Astrocyte (in vitro differentiated cells and primary cell): ENCODE results near the gene RALGPS1. TPM values are rescaled to one million over a fixed set of nuclear protein-coding genes. Genes with fewer than 3 reads are reported as not detected.

Source experiments
- DNase-seq: peaks from one replicate; pipeline ENCODE4 v3.0.0-alpha.2; 2010; ENCODE audit warnings: low read depth
- FAIRE-seq: peaks from 2 replicates; lab custom pipeline; 2011; peaks lifted over from hg19 to GRCh38; lab: Jason Lieb, UNC
- H2AFZ ChIP-seq: 2 replicates; pipeline ENCODE4 v1.6.0; 2012; ENCODE audit warnings: low read depth, low read length, inconsistent platforms
- H3K27ac ChIP-seq: 2 replicates; pipeline ENCODE4 v1.5.1; 2011; ENCODE audit warnings: low read depth, low read length, inconsistent platforms
- H3K27me3 ChIP-seq: 2 replicates; pipeline ENCODE4 v1.6.0; 2011; ENCODE audit warnings: low read length, inconsistent platforms; ENCODE audit not compliant: insufficient read depth
- H3K36me3 ChIP-seq: 2 replicates; pipeline ENCODE4 v1.5.1; 2011; ENCODE audit warnings: low read length, inconsistent platforms; ENCODE audit not compliant: insufficient read depth
- H3K4me1 ChIP-seq: 2 replicates; pipeline ENCODE4 v1.5.1; 2011; ENCODE audit warnings: low read length, inconsistent platforms; ENCODE audit not compliant: insufficient read depth
- H3K4me2 ChIP-seq: 2 replicates; pipeline ENCODE4 v1.6.0; 2012; ENCODE audit warnings: low read length, inconsistent platforms
- H3K4me3 ChIP-seq: 2 replicates; pipeline ENCODE4 v1.5.1; 2011; ENCODE audit warnings: low read depth, mild to moderate bottlenecking, low read length, inconsistent platforms; ENCODE audit not compliant: insufficient read depth
- H3K79me2 ChIP-seq: 2 replicates; pipeline ENCODE4 v1.6.0; 2012; ENCODE audit warnings: mild to moderate bottlenecking, low read length, inconsistent platforms; ENCODE audit not compliant: insufficient read depth
- H3K9ac ChIP-seq: 2 replicates; pipeline ENCODE4 v1.6.0; 2012; ENCODE audit warnings: mild to moderate bottlenecking, low read length, inconsistent platforms
- H3K9me3 ChIP-seq: 2 replicates; pipeline ENCODE4 v1.5.1; 2012; ENCODE audit warnings: low read depth, mild to moderate bottlenecking, low read length, inconsistent platforms; ENCODE audit not compliant: insufficient read depth
- H4K20me1 ChIP-seq: 2 replicates; pipeline ENCODE4 v1.6.0; 2012; ENCODE audit warnings: low read length, inconsistent platforms; ENCODE audit not compliant: insufficient read depth
- H3K27ac Mint-ChIP-seq: one replicate; pipeline ENCODE4 v1.8.0; 2021; ENCODE audit warnings: mild to moderate bottlenecking, mixed read lengths; ENCODE audit not compliant: unreplicated experiment
- H3K27me3 Mint-ChIP-seq: one replicate; pipeline ENCODE4 v1.8.0; 2021; ENCODE audit warnings: low read depth, mixed read lengths; ENCODE audit not compliant: unreplicated experiment
- H3K36me3 Mint-ChIP-seq: one replicate; pipeline ENCODE4 v1.8.0; 2021; ENCODE audit warnings: low read depth, mixed read lengths; ENCODE audit not compliant: unreplicated experiment
- H3K4me1 Mint-ChIP-seq: one replicate; pipeline ENCODE4 v1.8.0; 2021; ENCODE audit warnings: low read depth, mixed read lengths; ENCODE audit not compliant: unreplicated experiment
- H3K4me3 Mint-ChIP-seq: one replicate; pipeline ENCODE4 v1.8.0; 2021; ENCODE audit warnings: mild to moderate bottlenecking, moderate library complexity, mixed read lengths; ENCODE audit not compliant: unreplicated experiment
- H3K9me3 Mint-ChIP-seq: one replicate; pipeline ENCODE4 v1.8.0; 2021; ENCODE audit warnings: mild to moderate bottlenecking, mixed read lengths; ENCODE audit not compliant: unreplicated experiment
- EZH2 ChIP-seq: IDR thresholded peaks from 2 replicates; pipeline ENCODE4 v1.6.1; 2012; ENCODE audit warnings: mild to moderate bottlenecking, low read length, inconsistent platforms; ENCODE audit not compliant: insufficient read depth
- total RNA-seq: library from RNA; stranded (reverse); gene quantifications from 2 replicates; pipeline ENCODE4 v1.2.1, GENCODE V29; 2021
- TF ChIP-seq, protein P1 (sequence below): IDR thresholded peaks from 2 replicates; pipeline ENCODE4 v1.5.1; 2011; ENCODE audit warnings: low read depth, mild to moderate bottlenecking, inconsistent platforms, low read length, moderate library complexity; ENCODE audit not compliant: insufficient read depth

RALGPS1 gene
- total RNA-seq, 1 donor from 2014 or later = 2.8 TPM

DNA sequence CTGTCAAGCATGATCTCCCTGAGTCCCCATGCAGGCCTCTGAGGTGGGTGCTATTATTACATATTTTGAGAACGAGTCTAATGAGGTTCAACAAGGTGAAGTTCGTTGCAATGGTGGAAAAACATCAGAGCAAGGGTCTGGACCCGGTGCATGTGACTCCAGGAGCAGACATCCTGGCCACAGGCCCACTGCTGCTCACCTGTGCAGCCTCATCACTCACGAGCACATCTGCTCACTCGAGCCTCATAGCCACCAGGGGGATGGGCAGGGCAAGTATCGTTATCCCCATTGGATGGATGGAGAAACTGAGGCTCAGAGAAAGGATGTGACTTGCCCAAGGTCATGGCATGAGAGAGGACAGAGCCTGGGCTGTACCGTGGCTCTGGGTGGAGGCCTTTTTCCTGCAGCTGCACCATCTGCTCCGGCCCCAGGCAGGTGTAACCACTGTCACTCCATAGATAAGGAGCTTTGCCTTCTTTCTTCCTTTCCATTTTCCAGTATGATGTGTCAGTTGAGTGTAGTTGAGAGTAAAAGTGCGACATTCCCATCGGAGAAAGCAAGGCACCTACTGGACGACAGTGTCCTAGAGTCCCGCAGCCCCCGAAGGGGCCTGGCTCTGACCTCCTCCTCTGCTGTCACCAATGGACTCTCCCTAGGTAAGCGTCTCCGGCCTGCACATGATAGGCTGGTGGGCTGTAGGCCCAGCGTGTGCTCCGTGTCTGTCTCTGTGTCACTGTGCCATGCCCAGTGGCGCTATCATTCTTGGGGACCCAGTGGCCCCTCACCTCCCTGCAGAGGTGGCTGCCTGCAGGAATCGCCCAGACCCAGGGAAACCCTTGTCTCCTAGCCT lies 281.6 kb downstream of the RALGPS1 start:
- H2AFZ ChIP-seq = no peak overlapping the region
- no peaks in the 10 kb centered on the region for H3K79me2 ChIP-seq
- no peak overlapping the region for H3K27ac ChIP-seq
- H3K4me3 ChIP-seq = no peak overlapping the region
- Mint-ChIP-seq H3K27me3 (peaks cover 34% of the 10 kb centered on the region), H3K27ac (no peak overlapping the region), H3K4me3 (no peak overlapping the region), H3K9me3 (no peaks in the 10 kb centered on the region), H3K4me1 (peaks cover 4% of the 10 kb centered on the region), H3K36me3 (no peaks in the 10 kb centered on the region)
- H3K4me1 ChIP-seq = no peaks in the 10 kb centered on the region
- H3K27me3 ChIP-seq = peaks cover 11% of the 10 kb centered on the region
- FAIRE-seq = no peak
- no peaks in the 10 kb centered on the region for H3K36me3 ChIP-seq
- H4K20me1 ChIP-seq = no peaks in the 10 kb centered on the region
- DNase-seq = no peak
- H3K9ac ChIP-seq = no peak overlapping the region
- H3K4me2 ChIP-seq = no peak overlapping the region
- TF ChIP-seq, protein P1, sequence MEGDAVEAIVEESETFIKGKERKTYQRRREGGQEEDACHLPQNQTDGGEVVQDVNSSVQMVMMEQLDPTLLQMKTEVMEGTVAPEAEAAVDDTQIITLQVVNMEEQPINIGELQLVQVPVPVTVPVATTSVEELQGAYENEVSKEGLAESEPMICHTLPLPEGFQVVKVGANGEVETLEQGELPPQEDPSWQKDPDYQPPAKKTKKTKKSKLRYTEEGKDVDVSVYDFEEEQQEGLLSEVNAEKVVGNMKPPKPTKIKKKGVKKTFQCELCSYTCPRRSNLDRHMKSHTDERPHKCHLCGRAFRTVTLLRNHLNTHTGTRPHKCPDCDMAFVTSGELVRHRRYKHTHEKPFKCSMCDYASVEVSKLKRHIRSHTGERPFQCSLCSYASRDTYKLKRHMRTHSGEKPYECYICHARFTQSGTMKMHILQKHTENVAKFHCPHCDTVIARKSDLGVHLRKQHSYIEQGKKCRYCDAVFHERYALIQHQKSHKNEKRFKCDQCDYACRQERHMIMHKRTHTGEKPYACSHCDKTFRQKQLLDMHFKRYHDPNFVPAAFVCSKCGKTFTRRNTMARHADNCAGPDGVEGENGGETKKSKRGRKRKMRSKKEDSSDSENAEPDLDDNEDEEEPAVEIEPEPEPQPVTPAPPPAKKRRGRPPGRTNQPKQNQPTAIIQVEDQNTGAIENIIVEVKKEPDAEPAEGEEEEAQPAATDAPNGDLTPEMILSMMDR = no peak
- TF ChIP-seq EZH2 = no peak
- no peaks in the 10 kb centered on the region for H3K9me3 ChIP-seq

DNA sequence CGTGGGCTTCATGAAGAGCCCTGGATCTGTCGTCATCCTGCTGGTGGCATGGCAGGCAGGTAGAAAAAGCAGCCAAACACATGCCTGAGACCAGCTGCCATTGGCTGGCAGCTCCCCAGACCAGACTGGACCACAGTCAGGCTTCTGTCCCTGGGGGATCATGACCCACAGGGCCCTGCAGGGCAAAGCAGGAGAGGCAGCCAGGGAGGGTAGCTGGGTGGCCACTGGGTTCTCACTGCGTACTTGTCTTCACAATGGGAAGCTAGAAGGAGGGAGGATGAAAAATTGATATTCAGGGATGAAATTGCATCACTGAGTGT lies 282.2 kb downstream of the RALGPS1 start:
- Mint-ChIP-seq H3K9me3 (no peaks in the 10 kb centered on the region), H3K27me3 (peaks cover 40% of the 10 kb centered on the region), H3K4me3 (no peak overlapping the region), H3K4me1 (peaks cover 2% of the 10 kb centered on the region), H3K27ac (no peak overlapping the region), H3K36me3 (no peaks in the 10 kb centered on the region)
- H4K20me1 ChIP-seq = no peaks in the 10 kb centered on the region
- DNase-seq (no peak), FAIRE-seq (no peak)
- H3K4me2 ChIP-seq = no peak overlapping the region
- no peak overlapping the region for H2AFZ ChIP-seq
- H3K36me3 ChIP-seq = no peaks in the 10 kb centered on the region
- no peak overlapping the region for H3K4me3 ChIP-seq
- no peaks in the 10 kb centered on the region for H3K79me2 ChIP-seq
- H3K27ac ChIP-seq = no peak overlapping the region
- H3K9ac ChIP-seq = no peak overlapping the region
- H3K27me3 ChIP-seq = peaks cover 9% of the 10 kb centered on the region
- TF ChIP-seq, protein P1 = no peak
- no peak for TF ChIP-seq EZH2
- no peaks in the 10 kb centered on the region for H3K4me1 ChIP-seq
- no peaks in the 10 kb centered on the region for H3K9me3 ChIP-seq

DNA sequence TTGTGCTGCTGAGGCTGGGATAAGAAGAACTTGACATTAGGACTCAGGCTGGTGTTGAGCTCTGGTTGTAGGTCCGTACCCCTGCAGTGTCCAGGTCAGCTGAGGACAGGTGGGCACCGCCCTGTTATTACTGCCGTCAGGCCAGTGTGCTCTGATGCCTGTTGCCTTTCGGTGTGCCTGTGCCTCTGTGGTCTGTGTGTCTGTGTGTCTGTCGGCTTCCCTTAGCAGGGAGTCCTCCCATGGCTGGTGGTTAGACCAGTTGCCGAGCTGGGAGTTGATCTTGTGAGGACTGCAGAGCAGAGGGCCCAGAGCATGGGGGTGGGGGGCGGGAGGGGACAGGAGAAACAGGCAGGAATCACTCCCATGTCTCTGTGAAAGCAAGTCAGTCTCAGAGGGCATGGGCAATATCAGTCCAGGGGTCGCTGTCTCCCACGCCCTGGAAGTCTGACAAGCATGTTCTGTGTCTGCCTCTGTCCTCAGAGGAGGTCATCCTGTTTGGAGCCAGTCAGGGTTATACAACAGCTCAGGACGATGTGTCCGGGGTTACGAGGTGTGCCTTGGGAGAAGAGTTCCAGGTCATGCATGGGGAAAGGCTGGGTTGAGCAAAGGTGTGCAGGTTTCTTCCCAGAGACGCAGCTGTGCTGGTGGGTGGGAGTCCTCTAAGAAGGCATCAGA lies 282.7 kb downstream of the RALGPS1 start:
- H3K36me3 ChIP-seq = no peaks in the 10 kb centered on the region
- FAIRE-seq (no peak), DNase-seq (no peak)
- peaks cover 5% of the 10 kb centered on the region for H3K27me3 ChIP-seq
- H2AFZ ChIP-seq = no peak overlapping the region
- H3K4me3 ChIP-seq = no peak overlapping the region
- H3K27ac ChIP-seq = no peak overlapping the region
- Mint-ChIP-seq H3K36me3 (no peaks in the 10 kb centered on the region), H3K4me3 (no peak overlapping the region), H3K4me1 (peaks cover 2% of the 10 kb centered on the region), H3K27ac (no peak overlapping the region), H3K27me3 (peaks cover 40% of the 10 kb centered on the region), H3K9me3 (no peaks in the 10 kb centered on the region)
- no peaks in the 10 kb centered on the region for H3K4me1 ChIP-seq
- TF ChIP-seq EZH2 = no peak
- TF ChIP-seq, protein P1 = no peak
- H3K9ac ChIP-seq = no peak overlapping the region
- no peak overlapping the region for H3K4me2 ChIP-seq
- no peaks in the 10 kb centered on the region for H4K20me1 ChIP-seq
- H3K9me3 ChIP-seq = no peaks in the 10 kb centered on the region
- H3K79me2 ChIP-seq = no peaks in the 10 kb centered on the region
